ENCODE results near the gene DEFB112.

- TF ChIP-seq POLR2AphosphoS5 (IDR thresholded peaks at IDR 0.05; ENCODE audit: low read depth, low read length) (no peak), CTCF (IDR thresholded peaks at IDR 0.05) (no peak), REST (IDR thresholded peaks at IDR 0.05; ENCODE audit: insufficient read depth in 1 of 2, low read depth in 2 of 2, low read length in 1 of 2) (no peak)
Measured at GRCh38 chr6:50025258-50025657, 24.5 kb downstream of the DEFB112 start.
